Panc1 (cell line): ENCODE measurements around the gene DYNC1LI1.

Source experiments
- POLR2AphosphoS5 ChIP-seq: IDR thresholded peaks from 2 replicates; pipeline ENCODE4 v1.6.1; 2012; ENCODE audit warnings: mild to moderate bottlenecking, low read depth, low read length, moderate library complexity
- REST ChIP-seq, 2 experiments: IDR thresholded peaks; 2 replicates each; pipeline ENCODE4 v1.6.1; 2011 to 2012; ENCODE audit warnings: low read depth in 2 of 2, control low read depth in 1 of 2, low read length in 1 of 2, mild to moderate bottlenecking in 1 of 2, moderate library complexity in 1 of 2; ENCODE audit not compliant: insufficient read depth in 1 of 2
- SIN3A ChIP-seq: IDR thresholded peaks from 2 replicates; pipeline ENCODE4 v1.6.1; 2012; ENCODE audit warnings: low read depth, mild to moderate bottlenecking, low read length, moderate library complexity, borderline replicate concordance; ENCODE audit not compliant: insufficient read depth
- TCF7L2 ChIP-seq: IDR thresholded peaks from 2 replicates; pipeline ENCODE4 v1.6.1; 2011; ENCODE audit warnings: mild to moderate bottlenecking, low read depth, low read length, inconsistent platforms
- TF ChIP-seq, protein P1 (sequence below): fragments of 450-650 bp; IDR thresholded peaks from 2 replicates; pipeline ENCODE4 v1.5.1; 2017; ENCODE audit warnings: mild to moderate bottlenecking

DNA sequence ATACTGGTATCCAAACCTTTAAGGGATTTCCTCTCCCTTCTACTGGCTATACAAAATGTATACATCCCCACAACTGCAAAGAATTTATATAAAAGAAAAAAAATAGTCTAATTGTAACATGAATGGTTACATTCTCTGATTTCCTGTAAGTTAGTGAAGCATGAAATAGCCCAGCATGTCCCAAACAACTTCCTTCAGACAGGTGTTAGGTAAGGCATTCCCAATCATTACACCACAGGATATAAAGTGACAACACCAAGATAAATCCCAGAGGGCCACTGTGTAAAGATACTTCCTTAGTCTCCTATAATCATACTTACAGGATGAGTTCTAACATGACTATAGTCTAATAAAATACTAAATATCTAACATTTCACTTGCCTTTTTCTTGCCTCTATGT lies 75.6 kb downstream of the DYNC1LI1 start:
- TF ChIP-seq, protein P1, sequence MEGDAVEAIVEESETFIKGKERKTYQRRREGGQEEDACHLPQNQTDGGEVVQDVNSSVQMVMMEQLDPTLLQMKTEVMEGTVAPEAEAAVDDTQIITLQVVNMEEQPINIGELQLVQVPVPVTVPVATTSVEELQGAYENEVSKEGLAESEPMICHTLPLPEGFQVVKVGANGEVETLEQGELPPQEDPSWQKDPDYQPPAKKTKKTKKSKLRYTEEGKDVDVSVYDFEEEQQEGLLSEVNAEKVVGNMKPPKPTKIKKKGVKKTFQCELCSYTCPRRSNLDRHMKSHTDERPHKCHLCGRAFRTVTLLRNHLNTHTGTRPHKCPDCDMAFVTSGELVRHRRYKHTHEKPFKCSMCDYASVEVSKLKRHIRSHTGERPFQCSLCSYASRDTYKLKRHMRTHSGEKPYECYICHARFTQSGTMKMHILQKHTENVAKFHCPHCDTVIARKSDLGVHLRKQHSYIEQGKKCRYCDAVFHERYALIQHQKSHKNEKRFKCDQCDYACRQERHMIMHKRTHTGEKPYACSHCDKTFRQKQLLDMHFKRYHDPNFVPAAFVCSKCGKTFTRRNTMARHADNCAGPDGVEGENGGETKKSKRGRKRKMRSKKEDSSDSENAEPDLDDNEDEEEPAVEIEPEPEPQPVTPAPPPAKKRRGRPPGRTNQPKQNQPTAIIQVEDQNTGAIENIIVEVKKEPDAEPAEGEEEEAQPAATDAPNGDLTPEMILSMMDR, result no peak
- no peak for TF ChIP-seq TCF7L2
- TF ChIP-seq POLR2AphosphoS5, result no peak
- TF ChIP-seq REST (IDR thresholded peaks at IDR 0.05; ENCODE audit: insufficient read depth in 1 of 2, low read depth in 2 of 2, low read length in 1 of 2), result no peak
- TF ChIP-seq SIN3A, result no peak
